LNCaP clone FGC (cell line): ENCODE results near the gene MRPS35.
A peak's percentile ranks its signal among the peaks of the same experiment; 100 is the strongest.

Experiments
- DNase-seq: peaks from one replicate; pipeline ENCODE4 v3.0.0-alpha.2; 2011; ENCODE audit warnings: low read depth
- H3K4me3 ChIP-seq: 2 replicates; pipeline ENCODE4 v1.5.1; 2011; ENCODE audit warnings: mild to moderate bottlenecking, low read depth, low read length, control low read depth
- CTCF ChIP-seq: IDR thresholded peaks from 2 replicates; pipeline ENCODE4 v1.5.1; 2012; ENCODE audit warnings: mild to moderate bottlenecking; ENCODE audit not compliant: control insufficient read depth, insufficient read depth; ENCODE audit errors: extremely low read depth

The MRPS35 gene

GRCh38 chr12:27707216-27707615 lies 3.4 kb upstream of the MRPS35 start:
- H3K4me3 ChIP-seq = no peak overlapping the region
- no peak for DNase-seq
- no peak for TF ChIP-seq CTCF

GRCh38 chr12:27709212-27709931 lies 1.3 kb upstream of the MRPS35 start:
- DNase-seq = no peak
- no peak for TF ChIP-seq CTCF
- peak overlapping the region; percentile 74 for H3K4me3 ChIP-seq

GRCh38 chr12:27709932-27710591 lies 570 bp upstream of the MRPS35 start:
- peak overlapping the region; percentile 74 for H3K4me3 ChIP-seq
- no peak for TF ChIP-seq CTCF
- peak; percentile 96 for DNase-seq

- TF ChIP-seq CTCF = no peak
- DNase-seq = no peak
These were observed 668 bp downstream of the MRPS35 start for GRCh38 chr12:27711317-27711682.

GRCh38 chr12:27711967-27712366 lies 1.3 kb downstream of the MRPS35 start:
- no peak for DNase-seq
- no peak for TF ChIP-seq CTCF
- peak overlapping the region; percentile 74 for H3K4me3 ChIP-seq

More at GRCh38 chr12:27711317-27711682, 668 bp downstream of the MRPS35 start:
- H3K4me3 ChIP-seq = peak overlapping the region; percentile 74

- no peak for TF ChIP-seq CTCF
- no peak overlapping the region for H3K4me3 ChIP-seq
- no peak for DNase-seq
These were observed 12.6 kb downstream of the MRPS35 start for GRCh38 chr12:27723212-27723611.
